ENCODE measurements around the gene EME2. TPM values are rescaled to one million over a fixed set of nuclear protein-coding genes. Genes with fewer than 3 reads are reported as not detected.

The EME2 gene
- total RNA-seq, 4 donors from 2014 or later = 12.8 to 31.8 (median 22.0) TPM

- Histone ChIP-seq H3K4me1 (no peaks in the 10 kb centered on the region), H3K4me3 (replicated peaks in 1 of 3) (no peak overlapping the region), H3K27ac (no peak overlapping the region), H3K36me3 (peaks cover 16 to 29% of the 10 kb centered on the region in 2 donors), H3K27me3 (no peaks in the 10 kb centered on the region), H3K9me3 (no peaks in the 10 kb centered on the region)
- WGBS, 2 donors = 86 to 91% methylated on average over 10 of the region's 10 CpGs
- DNase-seq = no peak
- TF ChIP-seq, protein P1, sequence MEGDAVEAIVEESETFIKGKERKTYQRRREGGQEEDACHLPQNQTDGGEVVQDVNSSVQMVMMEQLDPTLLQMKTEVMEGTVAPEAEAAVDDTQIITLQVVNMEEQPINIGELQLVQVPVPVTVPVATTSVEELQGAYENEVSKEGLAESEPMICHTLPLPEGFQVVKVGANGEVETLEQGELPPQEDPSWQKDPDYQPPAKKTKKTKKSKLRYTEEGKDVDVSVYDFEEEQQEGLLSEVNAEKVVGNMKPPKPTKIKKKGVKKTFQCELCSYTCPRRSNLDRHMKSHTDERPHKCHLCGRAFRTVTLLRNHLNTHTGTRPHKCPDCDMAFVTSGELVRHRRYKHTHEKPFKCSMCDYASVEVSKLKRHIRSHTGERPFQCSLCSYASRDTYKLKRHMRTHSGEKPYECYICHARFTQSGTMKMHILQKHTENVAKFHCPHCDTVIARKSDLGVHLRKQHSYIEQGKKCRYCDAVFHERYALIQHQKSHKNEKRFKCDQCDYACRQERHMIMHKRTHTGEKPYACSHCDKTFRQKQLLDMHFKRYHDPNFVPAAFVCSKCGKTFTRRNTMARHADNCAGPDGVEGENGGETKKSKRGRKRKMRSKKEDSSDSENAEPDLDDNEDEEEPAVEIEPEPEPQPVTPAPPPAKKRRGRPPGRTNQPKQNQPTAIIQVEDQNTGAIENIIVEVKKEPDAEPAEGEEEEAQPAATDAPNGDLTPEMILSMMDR (IDR thresholded peaks at IDR 0.05) = no peak
- TF ChIP-seq POLR2A (IDR thresholded peaks at IDR 0.05) = no peak
- intact Hi-C loops (cut with DNase I) = no loop called here
These were observed 35.0 kb downstream of the EME2 start for GRCh38 chr16:1807626-1808025.

GRCh38 chr16:1808691-1809090 is 36.1 kb downstream of the EME2 start:
- Histone ChIP-seq H3K27me3 (no peaks in the 10 kb centered on the region), H3K9me3 (no peaks in the 10 kb centered on the region), H3K4me1 (no peaks in the 10 kb centered on the region), H3K36me3 (peaks cover 16 to 29% of the 10 kb centered on the region in 2 donors), H3K4me3 (replicated peaks in 1 of 3) (no peak overlapping the region), H3K27ac (no peak overlapping the region)
- intact Hi-C loops (cut with DNase I) = no loop called here
- TF ChIP-seq, protein P1 (IDR thresholded peaks at IDR 0.05) = no peak
- TF ChIP-seq POLR2A (IDR thresholded peaks at IDR 0.05) = no peak
- DNase-seq = no peak
- 82 to 87% methylated on average over 10 to 18 of the region's 18 CpGs for WGBS, 2 donors

DNA sequence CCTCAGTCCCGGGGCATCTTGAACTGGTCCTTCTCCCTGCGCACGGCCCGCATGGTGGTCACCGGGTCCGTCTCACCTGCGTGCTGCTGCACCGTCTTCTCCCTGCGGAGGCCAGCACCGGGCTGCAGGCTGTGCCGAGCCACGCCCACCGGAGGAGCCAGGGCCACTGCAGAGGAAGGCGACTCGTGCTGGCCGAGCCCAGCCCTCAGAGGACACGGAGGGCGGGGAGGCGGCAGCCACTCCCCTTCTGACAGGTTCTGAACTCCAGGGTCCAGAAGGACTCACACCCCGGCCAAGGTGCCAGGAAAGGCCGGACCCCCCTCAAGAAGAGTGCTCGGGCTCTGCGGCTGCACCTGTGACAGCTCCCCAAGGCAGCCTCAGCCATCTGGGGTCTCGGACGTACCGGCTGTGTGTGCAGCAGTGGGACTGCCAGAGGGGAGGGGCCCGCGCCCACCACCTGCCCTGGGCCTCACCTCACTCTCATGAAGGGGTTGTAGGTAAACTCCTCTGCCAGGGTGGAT is 36.7 kb downstream of the EME2 start:
- 79 to 88% methylated on average over 15 to 17 of the region's 28 CpGs for WGBS, 2 donors
- intact Hi-C loops (cut with DNase I) = no loop called here
- Histone ChIP-seq H3K9me3 (no peaks in the 10 kb centered on the region), H3K27me3 (no peaks in the 10 kb centered on the region), H3K36me3 (peaks cover 16 to 29% of the 10 kb centered on the region in 2 donors), H3K4me1 (no peaks in the 10 kb centered on the region), H3K27ac (no peak overlapping the region), H3K4me3 (replicated peaks in 1 of 3) (no peak overlapping the region)
- no peak for TF ChIP-seq POLR2A (IDR thresholded peaks at IDR 0.05)
- TF ChIP-seq, protein P1 (IDR thresholded peaks at IDR 0.05) = no peak
- no peak for DNase-seq

GRCh38 chr16:1810106-1810505 is 37.5 kb downstream of the EME2 start:
- no peaks in the 10 kb centered on the region for H3K9me3 ChIP-seq
- intact Hi-C loops (cut with DNase I) = no loop called here
- no peaks in the 10 kb centered on the region for H3K27me3 ChIP-seq
- peaks cover 16 to 29% of the 10 kb centered on the region in 2 donors for H3K36me3 ChIP-seq
- TF ChIP-seq, protein P1 (IDR thresholded peaks at IDR 0.05) = no peak
- TF ChIP-seq POLR2A (IDR thresholded peaks at IDR 0.05) = no peak
- DNase-seq = no peak
- 95% methylated on average over 16 of the region's 16 CpGs for WGBS, 2 donors
- no peak overlapping the region for H3K4me3 ChIP-seq (replicated peaks in 1 of 3)
- H3K4me1 ChIP-seq = no peaks in the 10 kb centered on the region
- no peak overlapping the region for H3K27ac ChIP-seq

- no peak for DNase-seq
- Histone ChIP-seq H3K36me3 (peaks cover 16 to 32% of the 10 kb centered on the region in 2 donors), H3K4me1 (no peaks in the 10 kb centered on the region), H3K9me3 (no peaks in the 10 kb centered on the region), H3K27ac (no peak overlapping the region), H3K27me3 (no peaks in the 10 kb centered on the region), H3K4me3 (replicated peaks in 1 of 3) (no peak overlapping the region)
- intact Hi-C loops (cut with DNase I) = no loop called here
- 90 to 97% methylated on average over 7 to 16 of the region's 16 CpGs for WGBS, 2 donors
- no peak for TF ChIP-seq POLR2A (IDR thresholded peaks at IDR 0.05)
- TF ChIP-seq, protein P1 (IDR thresholded peaks at IDR 0.05) = no peak
These were observed 37.9 kb downstream of the EME2 start for GRCh38 chr16:1810536-1810935.

Data from thyroid gland (tissue), 4 donors.